ENCODE results near the gene UBE2J2. TPM values are rescaled to one million over a fixed set of nuclear protein-coding genes. Genes with fewer than 3 reads are reported as not detected.

The UBE2J2 gene
- polyA plus RNA-seq, 2 of the 4 experiments (the other 2 are of a cell fraction): 21.2 to 36.2 TPM

GRCh38 chr1:1320666-1321448 is 47.2 kb upstream of the UBE2J2 start:
- DNase-seq (ENCODE audit: low read depth in 1 of 2, low spot score in 1 of 2): no peak
- no peak for ATAC-seq
- H3K4me1 ChIP-seq: peaks cover 26% of the 10 kb centered on the region
- ChIA-PET POLR2A (no interaction called here), CTCF (interaction anchor here (1.0 to 1.4 kb wide), 3 partner anchors 20 to 27 kb away, joined by 3 to 5 read pairs (median 5); no protein-coding TSS in a partner anchor)
- 72% methylated on average over 11 of the region's 23 CpGs for WGBS (ENCODE audit: missing lambda C conversion rate)
- H3K4me3 ChIP-seq: no peak overlapping the region
- TF ChIP-seq ZSCAN20 (CRISPR knock-in tag; IDR thresholded peaks at IDR 0.05) (no peak), HEYL (CRISPR knock-in tag; IDR thresholded peaks at IDR 0.05) (no peak), TP53 (CRISPR knock-in tag; IDR thresholded peaks at IDR 0.05) (no peak), CBX8 (IDR thresholded peaks at IDR 0.05) (no peak), RARB (CRISPR knock-in tag; IDR thresholded peaks at IDR 0.05) (no peak), USF2 (IDR thresholded peaks at IDR 0.05) (no peak), ATOH8 (CRISPR knock-in tag; IDR thresholded peaks at IDR 0.05; ENCODE audit: low read depth) (no peak), MAFK (IDR thresholded peaks at IDR 0.05; ENCODE audit: partially characterized antibody) (no peak), MAZ (IDR thresholded peaks at IDR 0.05; ENCODE audit: borderline replicate concordance, low read depth, low read length) (no peak), ELK1 (IDR thresholded peaks at IDR 0.05; ENCODE audit: low read depth, low read length) (no peak), POLR2AphosphoS2 (conservative IDR thresholded peaks at IDR 0.05; ENCODE audit: low read length) (no peak), PBX3 (IDR thresholded peaks at IDR 0.05) (no peak), EHF (CRISPR knock-in tag; IDR thresholded peaks at IDR 0.05) (no peak)
- FAIRE-seq: no peak
- no peak overlapping the region for H3K4me2 ChIP-seq
- H3K9me3 ChIP-seq: no peaks in the 10 kb centered on the region
- H3K27ac ChIP-seq: no peak overlapping the region

- ATAC-seq (no peak), DNase-seq (ENCODE audit: low read depth in 1 of 2, low spot score in 1 of 2) (no peak), FAIRE-seq (no peak)
- CTCF ChIA-PET: interaction anchor here (1.4 kb wide), 1 partner anchor 18 kb away, joined by 5 read pairs; no protein-coding TSS in a partner anchor
- POLR2A ChIA-PET: no interaction called here
- Histone ChIP-seq H3K27ac (no peak overlapping the region), H3K4me3 (no peak overlapping the region), H3K4me2 (no peak overlapping the region), H3K4me1 (peaks cover 21% of the 10 kb centered on the region), H3K9me3 (no peaks in the 10 kb centered on the region)
- WGBS (ENCODE audit: missing lambda C conversion rate): 93% methylated on average over 13 of the region's 13 CpGs
- TF ChIP-seq USF2 (IDR thresholded peaks at IDR 0.05) (no peak), ZNF302 (CRISPR knock-in tag; IDR thresholded peaks at IDR 0.05) (no peak), RNF2 (IDR thresholded peaks at IDR 0.05; ENCODE audit: borderline replicate concordance, low read depth) (no peak), E2F6 (IDR thresholded peaks at IDR 0.05; ENCODE audit: borderline replicate concordance, low read depth) (no peak), HEYL (CRISPR knock-in tag; IDR thresholded peaks at IDR 0.05) (no peak), NR3C1 (IDR thresholded peaks at IDR 0.05) (no peak), EHF (CRISPR knock-in tag; IDR thresholded peaks at IDR 0.05) (no peak), EHMT2 (IDR thresholded peaks at IDR 0.05; ENCODE audit: low read depth) (no peak), CBX2 (IDR thresholded peaks at IDR 0.05; ENCODE audit: borderline replicate concordance, low read depth) (no peak), MAX (IDR thresholded peaks at IDR 0.05) (no peak), MYC (IDR thresholded peaks at IDR 0.05; ENCODE audit: borderline replicate concordance, low read length) (no peak), FOXS1 (CRISPR knock-in tag; IDR thresholded peaks at IDR 0.05) (no peak), ZFP36 (IDR thresholded peaks at IDR 0.05; ENCODE audit: borderline replicate concordance, partially characterized antibody) (no peak), NPAS2 (CRISPR knock-in tag; IDR thresholded peaks at IDR 0.05; ENCODE audit: borderline replicate concordance) (no peak), POLR2AphosphoS2 (conservative IDR thresholded peaks at IDR 0.05; ENCODE audit: low read length) (no peak), HES2 (IDR thresholded peaks at IDR 0.05) (no peak)
Observed at GRCh38 chr1:1319646-1319941, 45.9 kb upstream of the UBE2J2 start.
